ENCODE measurements around the gene LTBP4.
A peak's percentile ranks its signal among the peaks of the same experiment; 100 is the strongest.

The LTBP4 gene

GRCh38 chr19:40613690-40614621, 12.8 kb downstream of the LTBP4 start:
- H3K4me3 ChIP-seq (ENCODE audit: control insufficient read depth, low read depth, low read length): peak overlapping the region; percentile 77
- TF ChIP-seq, protein P1, sequence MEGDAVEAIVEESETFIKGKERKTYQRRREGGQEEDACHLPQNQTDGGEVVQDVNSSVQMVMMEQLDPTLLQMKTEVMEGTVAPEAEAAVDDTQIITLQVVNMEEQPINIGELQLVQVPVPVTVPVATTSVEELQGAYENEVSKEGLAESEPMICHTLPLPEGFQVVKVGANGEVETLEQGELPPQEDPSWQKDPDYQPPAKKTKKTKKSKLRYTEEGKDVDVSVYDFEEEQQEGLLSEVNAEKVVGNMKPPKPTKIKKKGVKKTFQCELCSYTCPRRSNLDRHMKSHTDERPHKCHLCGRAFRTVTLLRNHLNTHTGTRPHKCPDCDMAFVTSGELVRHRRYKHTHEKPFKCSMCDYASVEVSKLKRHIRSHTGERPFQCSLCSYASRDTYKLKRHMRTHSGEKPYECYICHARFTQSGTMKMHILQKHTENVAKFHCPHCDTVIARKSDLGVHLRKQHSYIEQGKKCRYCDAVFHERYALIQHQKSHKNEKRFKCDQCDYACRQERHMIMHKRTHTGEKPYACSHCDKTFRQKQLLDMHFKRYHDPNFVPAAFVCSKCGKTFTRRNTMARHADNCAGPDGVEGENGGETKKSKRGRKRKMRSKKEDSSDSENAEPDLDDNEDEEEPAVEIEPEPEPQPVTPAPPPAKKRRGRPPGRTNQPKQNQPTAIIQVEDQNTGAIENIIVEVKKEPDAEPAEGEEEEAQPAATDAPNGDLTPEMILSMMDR (conservative IDR thresholded peaks at IDR 0.05; ENCODE audit: control insufficient read depth, insufficient read depth, low read depth, low read length): no peak
- DNase-seq (ENCODE audit: low read depth): peak; percentile 82

DNA sequence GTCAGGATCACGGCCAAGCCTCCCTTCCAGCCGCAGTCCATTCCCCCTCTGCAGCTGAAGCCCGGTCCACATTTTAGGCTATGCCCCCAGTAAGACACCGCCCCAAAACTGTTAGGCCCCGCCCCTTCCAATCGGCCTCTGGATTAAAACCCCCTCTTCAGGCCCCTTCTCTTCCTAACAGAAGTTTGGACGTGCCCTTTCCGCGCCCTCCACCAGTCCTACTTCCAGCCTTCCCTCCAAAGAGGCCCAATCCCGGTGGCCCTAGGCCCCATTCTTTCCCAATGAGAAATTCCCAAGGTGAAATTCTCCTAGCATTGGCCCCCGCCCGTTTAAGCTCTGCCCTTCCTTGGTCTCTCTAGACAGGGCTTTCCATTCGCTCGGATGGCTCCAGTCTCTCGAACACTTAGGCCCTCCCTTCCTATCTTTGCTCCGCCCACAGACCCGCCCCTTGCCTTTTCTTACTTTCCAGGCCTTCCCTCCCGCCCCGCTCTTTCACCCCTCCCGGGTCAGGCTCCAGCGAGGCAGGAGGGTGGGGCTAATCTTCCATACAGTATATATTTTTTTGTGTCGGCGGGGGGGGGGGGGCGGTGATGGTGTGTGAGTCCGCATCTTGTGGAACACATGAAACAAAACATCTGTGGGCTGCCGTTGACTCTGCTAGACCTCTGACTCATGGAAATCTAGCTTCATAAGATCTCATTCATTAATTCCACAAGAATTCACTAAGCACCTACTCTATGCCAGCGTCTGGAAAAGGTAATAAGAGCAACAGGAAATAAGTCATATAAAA, 13.6 kb downstream of the LTBP4 start:
- DNase-seq (ENCODE audit: low read depth): peak; percentile 98
- TF ChIP-seq, protein P1 (conservative IDR thresholded peaks at IDR 0.05; ENCODE audit: control insufficient read depth, insufficient read depth, low read depth, low read length): no peak
- peak overlapping the region; percentile 77 for H3K4me3 ChIP-seq (ENCODE audit: control insufficient read depth, low read depth, low read length)

- no peak overlapping the region for H3K4me3 ChIP-seq (ENCODE audit: control insufficient read depth, low read depth, low read length)
- no peak for DNase-seq (ENCODE audit: low read depth)
- TF ChIP-seq, protein P1 (conservative IDR thresholded peaks at IDR 0.05; ENCODE audit: control insufficient read depth, insufficient read depth, low read depth, low read length): no peak
These were observed 15.0 kb downstream of the LTBP4 start for GRCh38 chr19:40616178-40616577.

DNA sequence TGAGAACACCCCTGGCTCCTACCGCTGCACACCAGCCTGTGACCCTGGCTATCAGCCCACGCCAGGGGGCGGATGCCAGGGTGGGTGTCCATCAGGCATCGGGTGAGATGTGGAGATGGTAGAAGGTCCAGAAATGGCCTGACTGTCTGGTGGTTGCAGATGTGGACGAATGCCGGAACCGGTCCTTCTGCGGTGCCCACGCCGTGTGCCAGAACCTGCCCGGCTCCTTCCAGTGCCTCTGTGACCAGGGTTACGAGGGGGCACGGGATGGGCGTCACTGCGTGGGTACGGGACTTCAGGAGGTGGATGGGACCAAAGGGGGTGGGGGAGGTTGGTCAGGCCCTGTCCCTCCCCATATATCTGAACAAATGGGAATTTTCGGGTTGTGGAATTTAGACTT, 15.8 kb downstream of the LTBP4 start:
- TF ChIP-seq, protein P1 (conservative IDR thresholded peaks at IDR 0.05; ENCODE audit: control insufficient read depth, insufficient read depth, low read depth, low read length): no peak
- H3K4me3 ChIP-seq (ENCODE audit: control insufficient read depth, low read depth, low read length): no peak overlapping the region
- DNase-seq (ENCODE audit: low read depth): no peak

GRCh38 chr19:40617961-40618360, 16.8 kb downstream of the LTBP4 start:
- TF ChIP-seq, protein P1 (conservative IDR thresholded peaks at IDR 0.05; ENCODE audit: control insufficient read depth, insufficient read depth, low read depth, low read length): no peak
- no peak for DNase-seq (ENCODE audit: low read depth)
- no peak overlapping the region for H3K4me3 ChIP-seq (ENCODE audit: control insufficient read depth, low read depth, low read length)

GRCh38 chr19:40619333-40620160, 18.4 kb downstream of the LTBP4 start:
- TF ChIP-seq, protein P1 (conservative IDR thresholded peaks at IDR 0.05; ENCODE audit: control insufficient read depth, insufficient read depth, low read depth, low read length): no peak
- DNase-seq (ENCODE audit: low read depth): no peak
- no peak overlapping the region for H3K4me3 ChIP-seq (ENCODE audit: control insufficient read depth, low read depth, low read length)
